Measurements from ENCODE around the gene PLB1. TPM values are rescaled to one million over a fixed set of nuclear protein-coding genes. Genes with fewer than 3 reads are reported as not detected.

The PLB1 gene
- polyA plus RNA-seq, 1 donor from 2014 or later, result 2.8 TPM

DNA sequence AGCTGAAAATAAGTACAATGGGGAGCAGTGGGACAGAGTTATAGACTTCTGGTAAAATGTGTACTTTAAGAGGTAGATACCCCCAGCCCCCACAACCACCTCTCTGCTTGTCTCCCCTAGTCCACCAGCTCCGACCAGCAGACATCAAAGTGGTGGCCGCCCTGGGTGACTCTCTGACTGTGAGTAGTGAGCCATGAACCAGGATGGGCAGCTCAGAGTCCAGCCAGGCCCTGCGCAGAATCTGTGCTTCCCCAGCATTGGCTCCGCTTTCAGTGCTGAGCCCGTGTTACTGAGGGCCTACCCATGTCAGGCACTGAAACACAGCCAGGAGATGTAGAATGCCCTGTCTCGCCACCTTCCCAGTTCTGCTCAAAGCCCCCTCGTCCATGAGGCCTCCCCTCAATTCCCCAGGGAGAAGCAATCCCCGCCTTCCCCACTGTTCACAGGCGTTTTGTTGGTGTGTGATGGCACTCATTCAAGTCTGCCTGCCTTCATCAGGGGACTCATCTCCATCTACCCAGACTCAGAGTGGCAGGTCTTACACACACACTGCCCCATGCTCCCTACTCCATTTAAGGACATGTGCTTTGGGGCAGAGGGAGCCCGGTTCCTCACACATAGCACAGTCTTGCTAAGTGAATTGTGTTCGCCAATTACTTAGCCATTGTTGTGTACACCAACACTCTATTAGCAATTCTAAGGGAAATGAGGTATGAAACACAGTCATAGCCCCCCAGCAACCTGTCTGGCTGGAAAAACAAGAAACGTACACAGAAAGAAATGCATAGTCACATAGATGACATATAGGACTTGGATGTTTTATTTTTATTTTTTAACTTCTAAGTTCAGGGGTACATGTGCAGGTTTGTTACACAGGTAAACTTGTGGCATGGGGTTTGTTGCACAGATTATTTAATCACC, 122.6 kb downstream of the PLB1 start:
- Histone ChIP-seq H3K9me3 (ENCODE audit: low read length) (no peaks in the 10 kb centered on the region), H2AFZ (ENCODE audit: low read depth, low read length) (no peak overlapping the region), H3K27ac (ENCODE audit: low read length) (no peak overlapping the region), H4K20me1 (ENCODE audit: insufficient read depth) (no peaks in the 10 kb centered on the region), H3K27me3 (ENCODE audit: insufficient read depth, low read depth, low read length) (no peaks in the 10 kb centered on the region), H3K9ac (ENCODE audit: low read length) (no peak overlapping the region), H3K9me2 (ENCODE audit: insufficient read depth, low read length) (no peaks in the 10 kb centered on the region), H3K4me2 (ENCODE audit: low read length) (no peak overlapping the region), H3K4me3 (ENCODE audit: low read length) (no peak overlapping the region), H3F3A (ENCODE audit: insufficient read depth, low read length, poor library complexity, severe bottlenecking) (no peaks in the 10 kb centered on the region), H3K36me3 (ENCODE audit: insufficient read depth, low read length) (no peaks in the 10 kb centered on the region), H3K79me2 (replicated peaks; ENCODE audit: insufficient read depth, low read length) (no peaks in the 10 kb centered on the region)
- TF ChIP-seq SMC3 (conservative IDR thresholded peaks at IDR 0.05; ENCODE audit: poor library complexity) (no peak), RAD21 (conservative IDR thresholded peaks at IDR 0.05) (no peak), EP300 (conservative IDR thresholded peaks at IDR 0.05; ENCODE audit: poor library complexity, severe bottlenecking) (no peak), MXI1 (conservative IDR thresholded peaks at IDR 0.05; ENCODE audit: poor library complexity, severe bottlenecking) (no peak), TAF1 (IDR thresholded peaks at IDR 0.05; ENCODE audit: low read depth) (no peak), POLR2AphosphoS5 (IDR thresholded peaks at IDR 0.05) (no peak), EZH2 (IDR thresholded peaks at IDR 0.05; ENCODE audit: borderline replicate concordance, insufficient read depth, low read length, poor library complexity, severe bottlenecking) (no peak)
- TF ChIP-seq, protein P1, sequence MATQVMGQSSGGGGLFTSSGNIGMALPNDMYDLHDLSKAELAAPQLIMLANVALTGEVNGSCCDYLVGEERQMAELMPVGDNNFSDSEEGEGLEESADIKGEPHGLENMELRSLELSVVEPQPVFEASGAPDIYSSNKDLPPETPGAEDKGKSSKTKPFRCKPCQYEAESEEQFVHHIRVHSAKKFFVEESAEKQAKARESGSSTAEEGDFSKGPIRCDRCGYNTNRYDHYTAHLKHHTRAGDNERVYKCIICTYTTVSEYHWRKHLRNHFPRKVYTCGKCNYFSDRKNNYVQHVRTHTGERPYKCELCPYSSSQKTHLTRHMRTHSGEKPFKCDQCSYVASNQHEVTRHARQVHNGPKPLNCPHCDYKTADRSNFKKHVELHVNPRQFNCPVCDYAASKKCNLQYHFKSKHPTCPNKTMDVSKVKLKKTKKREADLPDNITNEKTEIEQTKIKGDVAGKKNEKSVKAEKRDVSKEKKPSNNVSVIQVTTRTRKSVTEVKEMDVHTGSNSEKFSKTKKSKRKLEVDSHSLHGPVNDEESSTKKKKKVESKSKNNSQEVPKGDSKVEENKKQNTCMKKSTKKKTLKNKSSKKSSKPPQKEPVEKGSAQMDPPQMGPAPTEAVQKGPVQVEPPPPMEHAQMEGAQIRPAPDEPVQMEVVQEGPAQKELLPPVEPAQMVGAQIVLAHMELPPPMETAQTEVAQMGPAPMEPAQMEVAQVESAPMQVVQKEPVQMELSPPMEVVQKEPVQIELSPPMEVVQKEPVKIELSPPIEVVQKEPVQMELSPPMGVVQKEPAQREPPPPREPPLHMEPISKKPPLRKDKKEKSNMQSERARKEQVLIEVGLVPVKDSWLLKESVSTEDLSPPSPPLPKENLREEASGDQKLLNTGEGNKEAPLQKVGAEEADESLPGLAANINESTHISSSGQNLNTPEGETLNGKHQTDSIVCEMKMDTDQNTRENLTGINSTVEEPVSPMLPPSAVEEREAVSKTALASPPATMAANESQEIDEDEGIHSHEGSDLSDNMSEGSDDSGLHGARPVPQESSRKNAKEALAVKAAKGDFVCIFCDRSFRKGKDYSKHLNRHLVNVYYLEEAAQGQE (IDR thresholded peaks at IDR 0.05; ENCODE audit: borderline replicate concordance), result no peak
- TF ChIP-seq, protein P2, sequence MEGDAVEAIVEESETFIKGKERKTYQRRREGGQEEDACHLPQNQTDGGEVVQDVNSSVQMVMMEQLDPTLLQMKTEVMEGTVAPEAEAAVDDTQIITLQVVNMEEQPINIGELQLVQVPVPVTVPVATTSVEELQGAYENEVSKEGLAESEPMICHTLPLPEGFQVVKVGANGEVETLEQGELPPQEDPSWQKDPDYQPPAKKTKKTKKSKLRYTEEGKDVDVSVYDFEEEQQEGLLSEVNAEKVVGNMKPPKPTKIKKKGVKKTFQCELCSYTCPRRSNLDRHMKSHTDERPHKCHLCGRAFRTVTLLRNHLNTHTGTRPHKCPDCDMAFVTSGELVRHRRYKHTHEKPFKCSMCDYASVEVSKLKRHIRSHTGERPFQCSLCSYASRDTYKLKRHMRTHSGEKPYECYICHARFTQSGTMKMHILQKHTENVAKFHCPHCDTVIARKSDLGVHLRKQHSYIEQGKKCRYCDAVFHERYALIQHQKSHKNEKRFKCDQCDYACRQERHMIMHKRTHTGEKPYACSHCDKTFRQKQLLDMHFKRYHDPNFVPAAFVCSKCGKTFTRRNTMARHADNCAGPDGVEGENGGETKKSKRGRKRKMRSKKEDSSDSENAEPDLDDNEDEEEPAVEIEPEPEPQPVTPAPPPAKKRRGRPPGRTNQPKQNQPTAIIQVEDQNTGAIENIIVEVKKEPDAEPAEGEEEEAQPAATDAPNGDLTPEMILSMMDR (IDR thresholded peaks at IDR 0.05; ENCODE audit: poor library complexity, severe bottlenecking), result no peak

DNA sequence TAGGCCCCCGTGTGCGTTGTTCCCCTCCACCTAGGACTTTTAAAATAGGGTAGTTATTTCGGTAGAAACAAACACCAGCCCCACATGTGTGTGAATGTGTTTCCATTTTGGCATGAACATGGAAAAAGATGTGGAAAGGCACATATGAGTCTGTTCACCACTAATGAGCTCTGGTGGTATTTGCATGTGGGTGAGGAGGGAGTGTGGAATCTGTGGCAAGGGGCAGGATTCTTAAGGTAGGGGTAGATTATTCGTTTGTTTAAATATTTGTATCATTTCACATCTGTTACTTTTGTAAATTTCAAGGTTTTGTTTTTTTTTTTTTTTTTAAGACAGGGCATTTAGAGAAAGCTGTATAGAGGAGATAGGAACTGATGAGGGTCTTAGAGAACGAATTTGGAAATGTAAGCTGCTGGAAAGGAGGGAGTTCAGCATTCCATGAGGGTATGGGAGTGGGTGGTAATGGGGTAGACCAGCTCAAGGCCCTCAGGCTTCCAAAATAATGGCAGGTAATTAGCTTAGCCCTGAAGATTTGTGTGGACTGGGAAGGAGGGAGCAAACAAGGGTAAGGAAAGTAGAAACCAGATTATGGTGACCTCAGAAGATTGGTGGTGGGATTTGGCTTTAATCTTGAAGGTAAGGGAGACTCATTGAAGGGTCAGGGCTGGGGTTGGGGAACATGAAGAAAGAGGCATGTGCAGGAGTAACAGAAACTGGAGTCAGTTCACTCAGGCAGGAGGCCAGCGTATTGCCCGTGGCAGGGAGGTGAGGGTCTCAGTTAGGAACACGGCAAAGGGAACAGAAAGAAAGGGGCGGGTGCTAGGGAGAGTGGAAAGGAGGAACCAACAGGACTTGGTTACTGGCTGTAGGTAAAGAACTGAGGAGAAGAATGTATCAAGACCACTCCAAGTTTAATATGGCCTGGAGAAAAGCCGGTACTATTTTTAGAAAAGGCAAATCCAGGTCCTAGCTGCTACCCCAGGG, 123.6 kb downstream of the PLB1 start:
- Histone ChIP-seq H4K20me1 (ENCODE audit: insufficient read depth) (no peaks in the 10 kb centered on the region), H3K27me3 (ENCODE audit: insufficient read depth, low read depth, low read length) (no peaks in the 10 kb centered on the region), H3K4me3 (ENCODE audit: low read length) (no peak overlapping the region), H3F3A (ENCODE audit: insufficient read depth, low read length, poor library complexity, severe bottlenecking) (no peaks in the 10 kb centered on the region), H3K36me3 (ENCODE audit: insufficient read depth, low read length) (no peaks in the 10 kb centered on the region), H3K9me3 (ENCODE audit: low read length) (no peaks in the 10 kb centered on the region), H3K27ac (ENCODE audit: low read length) (no peak overlapping the region), H2AFZ (ENCODE audit: low read depth, low read length) (no peak overlapping the region), H3K9ac (ENCODE audit: low read length) (no peak overlapping the region), H3K9me2 (ENCODE audit: insufficient read depth, low read length) (no peaks in the 10 kb centered on the region), H3K79me2 (replicated peaks; ENCODE audit: insufficient read depth, low read length) (no peaks in the 10 kb centered on the region), H3K4me2 (ENCODE audit: low read length) (no peak overlapping the region)
- TF ChIP-seq EP300 (conservative IDR thresholded peaks at IDR 0.05; ENCODE audit: poor library complexity, severe bottlenecking), result no peak
- TF ChIP-seq RAD21 (conservative IDR thresholded peaks at IDR 0.05), result no peak
- TF ChIP-seq POLR2AphosphoS5 (IDR thresholded peaks at IDR 0.05), result no peak
- no peak for TF ChIP-seq TAF1 (IDR thresholded peaks at IDR 0.05; ENCODE audit: low read depth)
- TF ChIP-seq SMC3 (conservative IDR thresholded peaks at IDR 0.05; ENCODE audit: poor library complexity), result no peak
- TF ChIP-seq EZH2 (IDR thresholded peaks at IDR 0.05; ENCODE audit: borderline replicate concordance, insufficient read depth, low read length, poor library complexity, severe bottlenecking), result no peak
- TF ChIP-seq MXI1 (conservative IDR thresholded peaks at IDR 0.05; ENCODE audit: poor library complexity, severe bottlenecking), result no peak
- TF ChIP-seq, protein P1 (IDR thresholded peaks at IDR 0.05; ENCODE audit: borderline replicate concordance), result no peak

All from neural cell (in vitro differentiated cells).